Stimulated activated naive B cell treated with anti-CD40 and anti-IgM and Interleukin-4, amounts not matched to agents 10 μg/mL and 1 μg/mL and 100 μg/mL, for 72 hours (primary cell): ENCODE results near the gene ZNRF3.

Experiments
- ATAC-seq, 2 donors: fragments of 150-1000 bp; cut with Tn5 transposase; replicated peaks; 2 replicates each; pipeline ENCODE4 v1.10.0; 2021; ENCODE audit warnings: moderate library complexity in 1 of 2
- DNase-seq: peaks from one replicate; pipeline ENCODE4 v3.0.0; 2021
- H3K27ac Mint-ChIP-seq: one replicate; pipeline ENCODE4 v1.8.0; 2022; ENCODE audit warnings: mild to moderate bottlenecking, mixed read lengths
- H3K27me3 Mint-ChIP-seq, 2 donors: one replicate each; pipeline ENCODE4 v1.8.0; 2022; ENCODE audit warnings: mixed read lengths in 2 of 2
- H3K36me3 Mint-ChIP-seq, 2 donors: one replicate each; pipeline ENCODE4 v1.8.0; 2022; ENCODE audit warnings: mixed read lengths in 2 of 2, mild to moderate bottlenecking in 1 of 2
- H3K4me1 Mint-ChIP-seq, 2 donors: one replicate each; pipeline ENCODE4 v1.8.0; 2022; ENCODE audit warnings: mixed read lengths in 2 of 2, mild to moderate bottlenecking in 1 of 2
- H3K4me3 Mint-ChIP-seq, 2 donors: one replicate each; pipeline ENCODE4 v1.8.0; 2022; ENCODE audit warnings: mild to moderate bottlenecking in 2 of 2, mixed read lengths in 2 of 2, moderate library complexity in 1 of 2
- H3K9me3 Mint-ChIP-seq, 2 donors: one replicate each; pipeline ENCODE4 v1.8.0; 2022; ENCODE audit warnings: mixed read lengths in 2 of 2, mild to moderate bottlenecking in 1 of 2

ZNRF3 gene

DNA sequence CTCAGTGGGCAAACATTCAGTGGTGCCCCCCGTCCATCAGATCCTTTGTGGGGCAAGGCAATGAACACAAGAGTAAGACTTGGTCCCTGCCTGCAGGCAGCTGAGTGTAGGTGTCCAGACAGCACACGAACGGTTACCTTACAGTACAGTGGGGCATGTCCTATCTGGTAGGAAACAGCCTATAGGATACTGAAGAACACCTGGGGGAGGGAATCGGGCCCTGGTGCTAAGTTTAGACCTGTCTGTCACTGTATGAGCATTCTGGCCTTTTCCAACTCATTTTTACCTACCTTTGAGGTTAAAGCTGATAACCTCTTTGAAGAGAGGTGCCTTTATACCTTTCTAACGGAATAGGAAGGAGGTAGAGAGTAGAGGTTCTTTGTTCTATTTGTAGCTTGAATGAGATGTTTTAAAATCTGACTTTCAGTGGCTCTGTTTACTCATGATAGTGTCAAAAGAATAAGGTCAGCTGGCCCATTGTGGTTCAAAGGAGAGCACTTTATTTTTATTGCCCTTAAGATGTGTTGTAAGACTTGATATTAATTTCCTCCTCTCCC is 8.9 kb downstream of the ZNRF3 start:
- peaks cover 7 to 8% of the 10 kb centered on the region in 2 donors for H3K27me3 Mint-ChIP-seq

DNA sequence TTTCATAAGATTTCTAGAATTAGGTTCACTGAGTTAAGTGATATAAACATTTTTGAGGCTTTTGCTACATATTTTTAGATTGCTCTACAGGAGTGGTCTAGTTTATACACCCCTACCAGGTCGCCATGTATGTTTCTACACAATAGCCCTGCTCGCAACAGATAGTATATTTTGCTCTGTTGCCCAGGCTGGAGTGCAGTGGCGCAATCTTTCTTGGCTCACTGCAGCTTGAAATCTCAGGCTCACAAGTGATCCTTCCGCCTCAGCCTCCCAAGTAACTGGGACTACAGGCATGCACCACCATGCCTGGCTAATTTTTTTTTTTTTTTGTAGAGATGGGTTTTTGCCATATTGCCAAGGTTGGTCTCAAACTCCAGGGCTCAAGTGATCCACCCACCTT is 10.4 kb downstream of the ZNRF3 start:
- DNase-seq: no peak
- no peaks in the 10 kb centered on the region for H3K9me3 Mint-ChIP-seq
- no peak overlapping the region for H3K4me3 Mint-ChIP-seq
- peaks cover 0 to 8% of the 10 kb centered on the region in 2 donors for H3K27me3 Mint-ChIP-seq
- peaks cover 11 to 33% of the 10 kb centered on the region in 2 donors for H3K4me1 Mint-ChIP-seq
- H3K27ac Mint-ChIP-seq: no peak overlapping the region
- no peak for ATAC-seq
- no peaks in the 10 kb centered on the region for H3K36me3 Mint-ChIP-seq

More for the DNA sequence above, 8.9 kb downstream of the ZNRF3 start:
- DNase-seq (no peak), ATAC-seq (no peak)
- Mint-ChIP-seq H3K36me3 (no peaks in the 10 kb centered on the region), H3K4me3 (no peak overlapping the region), H3K27ac (no peak overlapping the region), H3K4me1 (peaks cover 8 to 23% of the 10 kb centered on the region in 2 donors), H3K9me3 (no peaks in the 10 kb centered on the region)

DNA sequence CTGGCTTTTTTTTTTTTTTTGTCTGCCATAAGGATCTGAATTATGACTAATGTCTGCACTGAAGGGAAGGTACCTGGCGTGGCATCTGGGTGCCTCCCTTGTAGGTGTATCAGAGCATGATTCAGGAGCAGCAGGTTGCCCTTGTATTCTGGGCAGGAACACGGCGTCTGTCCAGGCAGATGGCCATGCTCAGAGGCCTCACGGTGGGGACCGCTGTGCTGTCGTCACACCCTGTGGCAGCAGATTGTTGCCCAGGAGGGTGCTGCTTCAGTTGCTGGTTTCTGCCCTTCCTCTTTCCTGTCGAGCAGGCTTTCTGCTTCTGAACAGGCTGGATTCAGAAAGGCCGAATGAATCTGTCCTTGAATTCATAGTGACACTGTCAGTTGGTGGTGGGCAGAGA is 11.0 kb downstream of the ZNRF3 start:
- peaks cover 13 to 39% of the 10 kb centered on the region in 2 donors for H3K4me1 Mint-ChIP-seq
- no peak for DNase-seq
- peaks cover 0 to 8% of the 10 kb centered on the region in 2 donors for H3K27me3 Mint-ChIP-seq
- no peak overlapping the region for H3K4me3 Mint-ChIP-seq
- peak in 1 of 2 donors; percentile 47 for ATAC-seq
- H3K36me3 Mint-ChIP-seq: no peaks in the 10 kb centered on the region
- no peaks in the 10 kb centered on the region for H3K9me3 Mint-ChIP-seq
- H3K27ac Mint-ChIP-seq: no peak overlapping the region

DNA sequence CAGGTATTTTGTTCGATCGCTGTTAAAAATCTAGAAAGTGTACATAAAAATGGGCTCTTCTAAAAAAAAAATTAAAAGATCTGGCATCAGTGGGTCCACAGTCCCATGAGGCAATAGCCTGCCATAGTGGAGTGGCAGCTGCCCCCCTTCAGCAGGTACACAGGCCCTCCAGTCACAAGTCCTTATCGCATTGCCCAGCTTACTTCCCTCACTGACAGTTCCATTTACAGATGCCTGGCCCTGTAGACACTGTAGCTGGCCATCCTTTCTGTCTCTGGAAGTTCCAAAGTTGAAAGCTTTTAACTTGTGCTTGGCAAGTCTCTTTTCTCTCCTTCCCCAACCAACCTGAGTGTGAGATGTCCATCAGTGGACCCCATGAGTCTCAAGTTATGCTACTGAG is 11.4 kb downstream of the ZNRF3 start:
- no peak overlapping the region for H3K27ac Mint-ChIP-seq
- no peaks in the 10 kb centered on the region for H3K9me3 Mint-ChIP-seq
- peaks cover 0 to 8% of the 10 kb centered on the region in 2 donors for H3K27me3 Mint-ChIP-seq
- peaks cover 16 to 43% of the 10 kb centered on the region in 2 donors for H3K4me1 Mint-ChIP-seq
- ATAC-seq: no peak
- no peak for DNase-seq
- no peaks in the 10 kb centered on the region for H3K36me3 Mint-ChIP-seq
- no peak overlapping the region for H3K4me3 Mint-ChIP-seq

DNA sequence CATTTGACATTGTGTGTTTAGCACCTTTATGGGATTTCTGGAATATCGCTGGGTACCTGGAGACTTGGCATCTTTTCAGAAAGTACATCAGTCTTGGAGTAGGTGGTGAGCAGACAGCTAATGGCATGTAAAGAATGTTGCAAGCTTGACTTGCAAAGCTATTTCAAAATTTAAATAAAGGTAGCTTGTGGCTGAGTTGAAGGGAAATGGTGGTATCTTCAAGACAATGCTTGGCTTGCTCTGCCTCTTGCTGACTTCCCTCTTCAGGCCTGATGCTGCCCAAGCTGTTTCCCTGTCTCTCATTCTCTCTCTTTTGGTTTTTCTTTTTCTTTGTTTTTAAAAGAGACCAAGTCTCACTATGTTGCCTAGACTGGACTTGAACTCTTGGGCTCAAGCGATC is 13.2 kb downstream of the ZNRF3 start:
- DNase-seq (no peak), ATAC-seq (peak in 1 of 2 donors; percentile 58)
- Mint-ChIP-seq H3K27me3 (peaks cover 0 to 6% of the 10 kb centered on the region in 2 donors), H3K9me3 (no peaks in the 10 kb centered on the region), H3K4me1 (peaks cover 20 to 49% of the 10 kb centered on the region in 2 donors), H3K36me3 (no peaks in the 10 kb centered on the region), H3K4me3 (no peak overlapping the region), H3K27ac (no peak overlapping the region)

DNA sequence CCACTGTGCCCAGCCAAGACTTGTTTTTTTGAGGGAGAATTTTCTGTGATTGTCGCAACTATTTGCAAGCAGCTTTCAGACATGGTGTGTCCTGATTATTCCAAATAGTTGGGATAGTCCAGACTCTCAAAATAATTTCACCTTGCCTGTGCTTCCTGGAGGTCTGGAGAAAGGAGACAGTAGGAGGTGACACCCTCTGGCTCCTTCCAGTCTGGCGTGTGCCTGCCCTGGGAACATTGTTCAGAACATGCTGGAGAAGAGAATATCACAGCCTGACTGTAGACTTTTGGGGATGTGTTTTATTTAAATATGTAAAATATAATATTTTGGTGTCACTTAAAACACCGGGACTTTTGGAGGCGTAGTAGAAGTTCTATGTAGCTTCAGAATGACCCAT is 14.9 kb downstream of the ZNRF3 start:
- Mint-ChIP-seq H3K4me1 (peaks cover 20 to 49% of the 10 kb centered on the region in 2 donors), H3K4me3 (no peak overlapping the region), H3K9me3 (no peaks in the 10 kb centered on the region), H3K27ac (no peak overlapping the region), H3K36me3 (no peaks in the 10 kb centered on the region), H3K27me3 (peaks cover 0 to 4% of the 10 kb centered on the region in 2 donors)
- ATAC-seq: no peak
- DNase-seq: no peak

DNA sequence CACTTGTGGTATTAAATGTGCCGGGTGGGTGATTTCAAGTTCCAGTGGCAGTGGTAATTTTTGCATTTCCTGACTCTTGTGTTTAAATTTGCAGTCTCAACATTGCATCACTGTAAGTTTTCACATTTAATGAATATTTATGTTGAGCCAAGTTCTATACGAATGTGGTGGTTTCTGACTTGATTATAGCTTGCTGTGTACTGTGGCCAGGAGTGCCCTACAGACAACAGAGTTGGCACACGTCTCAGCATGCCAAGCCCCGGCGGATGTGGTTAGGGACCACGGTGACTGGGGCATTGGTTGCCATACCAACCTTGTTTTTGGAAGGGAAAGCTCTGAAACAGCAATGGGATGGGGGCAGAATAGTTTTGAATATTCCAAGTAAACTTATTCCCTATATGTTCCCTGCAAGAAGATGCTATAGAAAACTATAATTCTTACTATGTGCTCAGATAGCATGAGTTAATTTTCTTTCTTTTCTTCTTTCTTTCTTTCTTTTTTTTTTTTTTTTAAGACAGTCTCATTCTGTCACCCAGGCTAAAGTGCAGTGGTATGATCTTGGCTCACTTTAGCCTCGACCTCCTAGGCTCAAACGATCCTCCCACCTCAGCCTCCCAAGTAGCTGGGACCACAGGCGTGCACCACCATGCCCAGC is 16.0 kb downstream of the ZNRF3 start:
- ATAC-seq (peak; percentile 68 to 73), DNase-seq (no peak)
- Mint-ChIP-seq H3K9me3 (no peaks in the 10 kb centered on the region), H3K36me3 (no peaks in the 10 kb centered on the region), H3K27ac (no peak overlapping the region), H3K4me1 (peaks cover 20 to 46% of the 10 kb centered on the region in 2 donors), H3K4me3 (no peak overlapping the region), H3K27me3 (peaks cover 0 to 4% of the 10 kb centered on the region in 2 donors)

DNA sequence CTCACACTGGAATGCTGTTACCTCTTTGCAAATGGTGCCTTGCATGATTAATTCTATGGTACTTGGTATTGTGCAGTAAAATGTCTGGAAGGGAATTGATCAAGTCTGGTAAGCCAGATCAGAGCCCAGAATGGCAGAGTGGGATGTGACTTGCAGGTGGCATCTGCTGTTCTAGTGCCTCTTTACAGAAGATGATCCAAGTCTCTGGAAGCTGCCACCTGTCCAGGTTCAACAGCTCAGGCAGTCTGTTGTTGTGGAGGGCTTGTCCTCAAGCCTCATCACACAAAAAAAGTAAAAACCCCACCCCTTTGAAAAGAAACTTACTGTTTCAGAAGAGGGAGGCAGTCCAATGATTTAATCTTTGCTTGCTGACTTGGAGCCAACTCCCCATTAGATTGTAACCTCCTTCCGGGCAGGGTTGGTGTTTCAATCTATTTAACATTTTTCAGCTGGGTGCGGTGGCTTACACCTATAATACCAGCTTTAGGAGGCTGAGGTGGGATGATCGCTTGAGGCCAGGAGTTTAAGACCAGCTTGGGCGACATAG is 17.1 kb downstream of the ZNRF3 start:
- H3K36me3 Mint-ChIP-seq: no peaks in the 10 kb centered on the region
- peaks cover 20 to 35% of the 10 kb centered on the region in 2 donors for H3K4me1 Mint-ChIP-seq
- peaks cover 0 to 6% of the 10 kb centered on the region in 2 donors for H3K27me3 Mint-ChIP-seq
- no peak overlapping the region for H3K4me3 Mint-ChIP-seq
- H3K27ac Mint-ChIP-seq: no peak overlapping the region
- ATAC-seq (no peak), DNase-seq (no peak)
- H3K9me3 Mint-ChIP-seq: no peaks in the 10 kb centered on the region

DNA sequence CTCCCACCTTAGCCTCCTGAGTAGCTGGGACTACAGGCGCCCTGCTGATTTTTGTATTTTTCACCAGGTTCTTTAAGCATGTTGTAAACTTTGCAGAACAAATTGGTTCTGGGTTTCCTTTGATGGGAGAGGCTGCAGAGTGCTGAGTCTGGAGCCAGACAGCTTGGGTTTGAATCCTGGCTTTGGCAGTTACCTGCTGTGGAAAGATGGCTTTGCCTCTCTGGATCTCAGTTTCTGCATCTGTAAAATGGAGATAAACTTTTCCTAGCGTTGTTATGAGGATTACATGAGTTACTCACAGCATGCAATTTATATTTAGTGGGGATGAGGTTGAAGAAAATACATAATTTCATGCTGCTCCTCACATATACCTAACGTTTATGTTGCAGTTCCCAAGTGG is 19.1 kb downstream of the ZNRF3 start:
- Mint-ChIP-seq H3K9me3 (no peaks in the 10 kb centered on the region), H3K4me3 (no peak overlapping the region), H3K36me3 (no peaks in the 10 kb centered on the region), H3K4me1 (peaks cover 14 to 29% of the 10 kb centered on the region in 2 donors), H3K27me3 (peaks cover 0 to 6% of the 10 kb centered on the region in 2 donors), H3K27ac (no peak overlapping the region)
- no peak for ATAC-seq
- no peak for DNase-seq

DNA sequence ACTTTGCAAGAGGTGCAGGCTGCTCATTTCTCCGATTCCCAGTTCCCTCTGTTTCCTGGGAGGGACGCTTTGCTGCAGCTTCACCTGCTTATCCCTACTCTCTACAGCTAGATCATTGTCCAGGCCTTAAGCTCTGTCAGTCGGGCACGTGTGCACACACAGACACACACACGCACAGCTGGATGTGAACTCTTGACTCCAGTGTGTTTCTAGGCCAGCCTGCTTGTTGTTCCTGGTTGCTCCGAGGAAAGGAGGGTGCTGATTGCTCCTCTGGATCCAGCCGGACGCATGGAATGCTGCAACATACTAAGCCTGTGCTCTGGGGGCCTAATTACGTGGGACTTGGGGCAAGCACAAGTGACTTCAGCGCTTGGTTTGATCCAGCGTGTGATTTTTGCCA is 19.7 kb downstream of the ZNRF3 start:
- Mint-ChIP-seq H3K27me3 (peaks cover 0 to 6% of the 10 kb centered on the region in 2 donors), H3K36me3 (no peaks in the 10 kb centered on the region), H3K4me1 (peaks cover 13 to 32% of the 10 kb centered on the region in 2 donors), H3K4me3 (no peak overlapping the region), H3K27ac (no peak overlapping the region), H3K9me3 (no peaks in the 10 kb centered on the region)
- no peak for ATAC-seq
- DNase-seq: no peak

DNA sequence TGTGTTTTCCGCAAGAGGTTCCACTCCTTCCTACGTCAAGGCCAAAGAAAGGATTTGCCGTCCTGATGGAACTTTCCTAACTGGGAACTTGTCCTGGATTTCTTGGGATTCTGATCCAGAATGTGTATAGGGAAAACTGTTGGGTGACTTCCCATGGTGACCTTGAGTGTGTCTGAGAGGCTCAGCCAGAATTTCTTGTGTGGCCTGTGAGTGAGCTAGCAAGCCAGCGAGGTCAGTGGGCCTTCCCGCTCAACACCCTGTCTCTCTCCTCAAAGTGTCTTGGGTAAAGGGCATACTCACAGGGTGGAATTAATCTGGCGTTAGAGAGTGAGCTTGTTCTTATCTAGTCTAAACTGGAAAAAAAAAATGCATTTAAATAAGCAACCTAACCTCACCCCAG is 20.4 kb downstream of the ZNRF3 start:
- Mint-ChIP-seq H3K27me3 (peaks cover 0 to 6% of the 10 kb centered on the region in 2 donors), H3K4me3 (no peak overlapping the region), H3K4me1 (peaks cover 18 to 33% of the 10 kb centered on the region in 2 donors), H3K27ac (no peak overlapping the region), H3K9me3 (no peaks in the 10 kb centered on the region), H3K36me3 (no peaks in the 10 kb centered on the region)
- ATAC-seq (no peak), DNase-seq (no peak)

DNA sequence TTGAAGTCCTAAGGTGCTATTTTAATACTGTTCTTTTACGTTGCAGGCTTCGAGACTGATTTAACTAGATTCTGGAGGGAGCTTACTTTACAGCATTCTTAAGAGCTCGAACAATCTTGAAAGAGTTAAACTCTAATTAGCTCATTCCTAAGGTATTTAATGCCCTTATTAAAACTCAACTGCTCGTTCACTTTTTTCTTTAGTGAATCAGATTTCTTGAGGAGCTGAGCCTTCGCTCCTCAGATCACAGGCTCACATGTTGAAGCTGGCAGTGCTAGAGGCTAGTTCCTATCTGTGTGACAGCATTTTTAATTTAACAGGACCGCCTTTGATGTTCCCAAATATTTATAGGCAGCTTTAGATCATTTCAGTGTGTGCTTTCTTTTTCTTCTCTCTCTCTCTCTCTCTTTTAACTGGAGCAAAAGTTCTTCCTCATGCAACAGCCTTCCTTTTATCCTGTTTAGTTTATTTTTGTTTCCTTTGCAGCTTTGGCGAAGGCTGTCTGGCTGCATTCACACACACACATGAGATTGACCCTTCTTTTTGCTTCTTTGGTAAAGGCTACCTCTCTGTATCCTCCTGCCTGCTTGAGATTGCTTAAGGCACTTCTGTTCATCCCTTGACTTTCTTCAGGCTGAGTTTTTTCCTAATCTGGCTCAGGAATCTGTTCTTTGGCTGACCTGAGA is 21.0 kb downstream of the ZNRF3 start:
- DNase-seq (no peak), ATAC-seq (no peak)
- no peak overlapping the region for H3K4me3 Mint-ChIP-seq
- peaks cover 0 to 6% of the 10 kb centered on the region in 2 donors for H3K27me3 Mint-ChIP-seq
- H3K27ac Mint-ChIP-seq: no peak overlapping the region
- peaks cover 18 to 33% of the 10 kb centered on the region in 2 donors for H3K4me1 Mint-ChIP-seq
- no peaks in the 10 kb centered on the region for H3K36me3 Mint-ChIP-seq
- H3K9me3 Mint-ChIP-seq: no peaks in the 10 kb centered on the region

DNA sequence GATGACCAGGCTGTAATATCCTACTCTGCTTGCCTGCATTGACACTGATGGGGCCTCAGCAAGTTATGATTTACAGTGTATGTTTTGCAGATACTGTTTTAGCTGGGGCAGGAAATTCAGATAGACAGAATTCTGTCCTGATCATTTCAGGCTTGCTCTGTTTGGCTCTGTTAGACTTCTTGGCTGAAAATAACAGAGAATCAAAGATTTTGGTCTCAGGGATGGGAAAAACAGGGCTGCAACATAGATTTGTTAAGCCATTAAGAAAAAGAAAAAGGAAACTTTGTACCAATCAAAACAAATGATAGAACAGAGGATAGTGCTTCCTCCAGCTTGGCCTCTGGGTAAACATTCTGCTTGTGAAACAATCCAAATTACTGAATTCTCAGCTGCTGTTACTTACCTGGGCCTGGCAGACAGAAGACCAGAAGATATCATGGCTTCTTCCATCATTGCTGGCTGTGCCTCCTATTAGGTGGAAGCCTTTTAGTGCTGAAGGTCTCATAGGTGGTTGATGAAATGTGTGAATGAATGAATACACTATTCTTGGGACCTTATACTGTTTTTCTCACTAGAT is 22.0 kb downstream of the ZNRF3 start:
- ATAC-seq: no peak

DNA sequence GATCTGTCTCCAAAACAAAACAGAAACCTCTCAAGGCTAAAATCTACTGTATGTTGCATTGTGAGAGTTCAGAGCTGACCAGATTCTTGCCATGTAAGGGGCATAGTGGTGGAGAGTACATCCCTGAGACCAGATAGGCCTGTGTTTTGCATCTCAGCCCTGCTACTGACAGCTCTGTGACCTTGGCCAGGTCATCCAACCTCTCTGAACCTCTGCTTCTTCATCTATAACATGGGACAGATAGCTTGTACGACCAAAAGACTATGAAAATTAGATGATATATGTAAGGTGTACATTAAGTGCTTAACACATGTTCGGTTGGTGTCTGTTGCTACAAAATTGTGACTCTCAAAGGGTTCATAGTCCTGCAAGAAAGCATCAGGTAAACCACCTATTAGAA is 22.9 kb downstream of the ZNRF3 start:
- Mint-ChIP-seq H3K9me3 (no peaks in the 10 kb centered on the region), H3K27ac (no peak overlapping the region), H3K36me3 (no peaks in the 10 kb centered on the region), H3K4me3 (no peak overlapping the region), H3K27me3 (peaks cover 4 to 6% of the 10 kb centered on the region in 2 donors), H3K4me1 (peaks cover 11 to 28% of the 10 kb centered on the region in 2 donors)
- ATAC-seq (no peak), DNase-seq (no peak)

More for the DNA sequence above, 22.0 kb downstream of the ZNRF3 start:
- no peak for DNase-seq
- no peak overlapping the region for H3K27ac Mint-ChIP-seq
- no peak overlapping the region for H3K4me3 Mint-ChIP-seq
- peaks cover 0 to 6% of the 10 kb centered on the region in 2 donors for H3K27me3 Mint-ChIP-seq
- H3K4me1 Mint-ChIP-seq: peaks cover 11 to 24% of the 10 kb centered on the region in 2 donors
- H3K36me3 Mint-ChIP-seq: no peaks in the 10 kb centered on the region
- no peaks in the 10 kb centered on the region for H3K9me3 Mint-ChIP-seq
